SU-DHL-6 (cell line): ENCODE data around the gene TANC1.

Experiments
- H2AFZ ChIP-seq: fragments of 200-600 bp; sonication (generic); 2 replicates; pipeline ENCODE4 v1.6.1; 2014; ENCODE audit warnings: low read depth, mild to moderate bottlenecking, moderate library complexity, mixed read lengths, antibody characterized with exemption, low read length; ENCODE audit not compliant: severe bottlenecking
- H3F3A ChIP-seq: fragments of 200-600 bp; shearing (Covaris generic); 2 replicates; pipeline ENCODE4 v1.6.0; 2016; ENCODE audit warnings: antibody characterized with exemption, mild to moderate bottlenecking; ENCODE audit not compliant: insufficient read depth
- H3K27ac ChIP-seq: fragments of 200-600 bp; sonication (generic); 2 replicates; pipeline ENCODE4 v1.5.1; 2016; ENCODE audit warnings: low read depth, mild to moderate bottlenecking, low read length, moderate library complexity, mixed read lengths
- H3K27me3 ChIP-seq: fragments of 200-600 bp; sonication (generic), shearing (Covaris generic); 2 replicates; pipeline ENCODE4 v1.6.0; 2014; ENCODE audit warnings: mild to moderate bottlenecking, low read length
- H3K36me3 ChIP-seq: fragments of 200-600 bp; sonication (generic); 2 replicates; pipeline ENCODE4 v1.6.1; 2014; ENCODE audit warnings: mild to moderate bottlenecking, low read length, mixed read lengths
- H3K4me2 ChIP-seq: fragments of 300-600, 200-600 bp; shearing (Covaris generic), sonication (generic); 2 replicates; pipeline ENCODE4 v1.6.0; 2014; ENCODE audit warnings: low read length, low read depth, mild to moderate bottlenecking; ENCODE audit not compliant: poor library complexity, severe bottlenecking
- H3K4me3 ChIP-seq: fragments of 200-600 bp; sonication (generic); 2 replicates; pipeline ENCODE4 v1.5.1; 2014; ENCODE audit warnings: antibody characterized with exemption, low read length, mild to moderate bottlenecking, mixed read lengths; ENCODE audit not compliant: insufficient read depth, poor library complexity, severe bottlenecking
- H3K79me2 ChIP-seq: fragments of 200-600 bp; sonication (generic); 2 replicates; pipeline ENCODE4 v1.6.1; 2014; ENCODE audit warnings: mild to moderate bottlenecking, low read length, moderate library complexity; ENCODE audit not compliant: insufficient read depth
- H3K9ac ChIP-seq: fragments of 200-600 bp; sonication (generic); 2 replicates; pipeline ENCODE4 v1.7.0; 2014; ENCODE audit warnings: mild to moderate bottlenecking, low read length
- H3K9me2 ChIP-seq: fragments of 200-600 bp; sonication (generic); replicated peaks from 2 replicates; pipeline ENCODE4 v1.6.1; 2014; ENCODE audit warnings: low read length; ENCODE audit not compliant: insufficient read depth
- H3K9me3 ChIP-seq: fragments of 200-600 bp; sonication (generic); 2 replicates; pipeline ENCODE4 v1.6.1; 2014; ENCODE audit warnings: low read length, mixed read lengths; ENCODE audit not compliant: insufficient read depth
- H4K20me1 ChIP-seq: fragments of 200-600 bp; sonication (generic); 2 replicates; pipeline ENCODE4 v1.6.1; 2014; ENCODE audit warnings: low read depth, mild to moderate bottlenecking, antibody characterized with exemption, low read length, moderate library complexity, mixed read lengths
- EZH2phosphoT487 ChIP-seq: fragments of 200-600 bp; sonication (generic), shearing (Covaris generic); conservative IDR thresholded peaks from 2 replicates; pipeline ENCODE4 v1.6.1; 2018; ENCODE audit warnings: mild to moderate bottlenecking, antibody characterized with exemption, low read length, moderate library complexity, mixed read lengths
- TF ChIP-seq, protein P1 (sequence below): fragments of 200-600 bp; sonication (generic); IDR thresholded peaks from one replicate; pipeline ENCODE4 v1.5.1; 2017; ENCODE audit warnings: antibody characterized with exemption, mild to moderate bottlenecking, low read length, moderate library complexity; ENCODE audit not compliant: insufficient read depth, poor library complexity, severe bottlenecking

TANC1 gene

DNA sequence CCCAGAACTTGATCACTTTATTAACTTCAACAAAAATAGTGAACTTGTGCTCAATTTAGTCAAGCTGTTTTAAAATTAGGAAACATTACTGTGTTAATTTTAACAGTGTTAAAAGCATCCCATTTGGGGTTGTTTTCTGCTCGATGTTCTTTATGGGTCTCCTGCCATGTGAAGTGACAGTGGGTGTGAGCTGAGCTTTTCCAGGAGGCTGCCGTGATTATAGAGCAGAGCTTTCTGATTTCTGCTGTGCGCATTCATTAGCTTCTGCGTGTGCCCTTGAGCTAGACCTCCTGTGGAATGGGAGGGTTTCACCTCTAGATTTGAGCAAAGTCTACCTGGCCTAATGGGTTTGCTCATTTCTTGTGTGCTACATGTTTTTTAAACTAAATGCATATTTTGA, 196.6 kb downstream of the TANC1 start:
- H4K20me1 ChIP-seq: no peaks in the 10 kb centered on the region
- no peak overlapping the region for H3K9ac ChIP-seq
- no peaks in the 10 kb centered on the region for H3F3A ChIP-seq
- no peak for TF ChIP-seq EZH2phosphoT487
- TF ChIP-seq, protein P1, sequence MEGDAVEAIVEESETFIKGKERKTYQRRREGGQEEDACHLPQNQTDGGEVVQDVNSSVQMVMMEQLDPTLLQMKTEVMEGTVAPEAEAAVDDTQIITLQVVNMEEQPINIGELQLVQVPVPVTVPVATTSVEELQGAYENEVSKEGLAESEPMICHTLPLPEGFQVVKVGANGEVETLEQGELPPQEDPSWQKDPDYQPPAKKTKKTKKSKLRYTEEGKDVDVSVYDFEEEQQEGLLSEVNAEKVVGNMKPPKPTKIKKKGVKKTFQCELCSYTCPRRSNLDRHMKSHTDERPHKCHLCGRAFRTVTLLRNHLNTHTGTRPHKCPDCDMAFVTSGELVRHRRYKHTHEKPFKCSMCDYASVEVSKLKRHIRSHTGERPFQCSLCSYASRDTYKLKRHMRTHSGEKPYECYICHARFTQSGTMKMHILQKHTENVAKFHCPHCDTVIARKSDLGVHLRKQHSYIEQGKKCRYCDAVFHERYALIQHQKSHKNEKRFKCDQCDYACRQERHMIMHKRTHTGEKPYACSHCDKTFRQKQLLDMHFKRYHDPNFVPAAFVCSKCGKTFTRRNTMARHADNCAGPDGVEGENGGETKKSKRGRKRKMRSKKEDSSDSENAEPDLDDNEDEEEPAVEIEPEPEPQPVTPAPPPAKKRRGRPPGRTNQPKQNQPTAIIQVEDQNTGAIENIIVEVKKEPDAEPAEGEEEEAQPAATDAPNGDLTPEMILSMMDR: no peak
- H3K27me3 ChIP-seq: no peaks in the 10 kb centered on the region
- H3K27ac ChIP-seq: no peak overlapping the region
- no peak overlapping the region for H2AFZ ChIP-seq
- no peaks in the 10 kb centered on the region for H3K9me3 ChIP-seq
- no peaks in the 10 kb centered on the region for H3K9me2 ChIP-seq
- H3K36me3 ChIP-seq: no peaks in the 10 kb centered on the region
- no peaks in the 10 kb centered on the region for H3K79me2 ChIP-seq
- no peak overlapping the region for H3K4me3 ChIP-seq
- H3K4me2 ChIP-seq: no peak overlapping the region

DNA sequence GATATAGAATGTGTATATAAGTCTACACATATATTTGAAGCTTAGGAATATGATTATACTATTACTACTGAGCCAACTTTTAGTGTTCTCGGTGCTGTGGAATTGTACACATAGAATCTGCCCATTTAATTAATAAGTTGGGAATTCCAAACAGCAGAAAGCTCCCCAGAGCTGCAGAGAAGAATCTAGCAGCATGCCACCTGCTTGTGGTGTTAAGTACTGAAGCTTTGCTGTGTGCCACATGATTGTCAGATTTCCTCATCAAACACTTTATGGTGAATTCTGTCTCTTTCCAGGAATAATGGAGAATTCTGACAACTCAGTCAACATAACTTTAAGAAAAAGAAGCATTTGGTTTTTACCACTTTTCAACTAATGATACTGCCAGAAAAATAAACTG, 200.3 kb downstream of the TANC1 start:
- Histone ChIP-seq H2AFZ (no peak overlapping the region), H3K9ac (no peak overlapping the region), H3K27me3 (no peaks in the 10 kb centered on the region), H3K9me3 (no peaks in the 10 kb centered on the region), H3K36me3 (no peaks in the 10 kb centered on the region), H3K9me2 (no peaks in the 10 kb centered on the region), H3K27ac (no peak overlapping the region), H3K79me2 (no peaks in the 10 kb centered on the region), H3K4me2 (no peak overlapping the region), H3K4me3 (no peak overlapping the region), H4K20me1 (no peaks in the 10 kb centered on the region), H3F3A (no peaks in the 10 kb centered on the region)
- TF ChIP-seq EZH2phosphoT487: no peak
- TF ChIP-seq, protein P1: no peak

DNA sequence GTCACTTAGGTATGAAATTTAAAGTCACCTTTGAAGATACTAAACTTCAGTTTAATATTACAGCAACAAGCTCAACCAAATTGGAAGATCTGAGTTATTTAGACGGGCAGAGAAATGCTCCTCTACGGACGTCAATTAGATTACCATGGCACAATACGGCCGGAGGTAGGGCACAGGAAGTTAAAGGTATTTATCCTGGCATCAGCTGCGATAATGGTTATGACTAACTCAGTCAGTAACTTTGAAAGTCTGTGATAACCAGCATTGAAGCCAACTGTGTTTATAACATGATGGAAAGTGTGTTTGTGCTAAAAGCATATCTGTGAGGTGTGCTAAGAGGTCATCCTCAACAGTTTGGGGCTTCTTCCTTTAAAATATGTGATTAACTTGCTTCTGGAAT, 200.7 kb downstream of the TANC1 start:
- no peaks in the 10 kb centered on the region for H3K9me3 ChIP-seq
- no peak for TF ChIP-seq EZH2phosphoT487
- TF ChIP-seq, protein P1: no peak
- no peak overlapping the region for H3K27ac ChIP-seq
- no peaks in the 10 kb centered on the region for H3K9me2 ChIP-seq
- H3K4me2 ChIP-seq: no peak overlapping the region
- no peaks in the 10 kb centered on the region for H3K27me3 ChIP-seq
- no peak overlapping the region for H2AFZ ChIP-seq
- H3K79me2 ChIP-seq: no peaks in the 10 kb centered on the region
- H3K9ac ChIP-seq: no peak overlapping the region
- H3F3A ChIP-seq: no peaks in the 10 kb centered on the region
- H4K20me1 ChIP-seq: no peaks in the 10 kb centered on the region
- no peaks in the 10 kb centered on the region for H3K36me3 ChIP-seq
- no peak overlapping the region for H3K4me3 ChIP-seq
